ENCODE data around the gene LARGE1. TPM values are rescaled to one million over a fixed set of nuclear protein-coding genes. Genes with fewer than 3 reads are reported as not detected.

LARGE1 gene
- total RNA-seq, 1 donor from 2014 or later: 81.2 TPM

DNA sequence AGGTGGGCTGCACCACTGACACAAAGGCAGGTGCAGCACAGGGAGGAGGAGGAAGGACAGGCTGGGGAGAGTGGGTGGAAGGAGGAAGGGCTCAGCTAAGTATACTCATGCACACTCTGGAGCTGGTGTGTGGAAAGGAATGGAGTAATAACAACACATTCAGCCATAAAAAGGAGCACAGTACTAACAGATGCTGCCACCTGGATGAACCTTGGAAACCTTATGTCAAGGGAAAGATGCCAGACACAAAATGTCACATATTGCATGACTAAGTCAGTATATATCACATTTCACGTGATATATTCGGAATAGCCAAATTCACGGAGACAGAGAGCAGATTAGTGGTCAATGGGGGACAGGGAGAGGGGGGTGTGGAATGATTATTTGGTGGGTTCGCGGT, 472.5 kb downstream of the LARGE1 start:
- Mint-ChIP-seq H3K36me3 (ENCODE audit: unreplicated experiment) (peaks cover 7% of the 10 kb centered on the region), H3K4me1 (ENCODE audit: low read depth, unreplicated experiment) (peaks cover 9% of the 10 kb centered on the region), H3K4me3 (ENCODE audit: unreplicated experiment) (no peak overlapping the region), H3K27me3 (ENCODE audit: unreplicated experiment) (no peaks in the 10 kb centered on the region), H3K27ac (ENCODE audit: unreplicated experiment) (peak overlapping the region; percentile 44), H3K9me3 (ENCODE audit: unreplicated experiment) (peaks cover 7% of the 10 kb centered on the region)
- DNase-seq: no peak
- TF ChIP-seq, protein P1, sequence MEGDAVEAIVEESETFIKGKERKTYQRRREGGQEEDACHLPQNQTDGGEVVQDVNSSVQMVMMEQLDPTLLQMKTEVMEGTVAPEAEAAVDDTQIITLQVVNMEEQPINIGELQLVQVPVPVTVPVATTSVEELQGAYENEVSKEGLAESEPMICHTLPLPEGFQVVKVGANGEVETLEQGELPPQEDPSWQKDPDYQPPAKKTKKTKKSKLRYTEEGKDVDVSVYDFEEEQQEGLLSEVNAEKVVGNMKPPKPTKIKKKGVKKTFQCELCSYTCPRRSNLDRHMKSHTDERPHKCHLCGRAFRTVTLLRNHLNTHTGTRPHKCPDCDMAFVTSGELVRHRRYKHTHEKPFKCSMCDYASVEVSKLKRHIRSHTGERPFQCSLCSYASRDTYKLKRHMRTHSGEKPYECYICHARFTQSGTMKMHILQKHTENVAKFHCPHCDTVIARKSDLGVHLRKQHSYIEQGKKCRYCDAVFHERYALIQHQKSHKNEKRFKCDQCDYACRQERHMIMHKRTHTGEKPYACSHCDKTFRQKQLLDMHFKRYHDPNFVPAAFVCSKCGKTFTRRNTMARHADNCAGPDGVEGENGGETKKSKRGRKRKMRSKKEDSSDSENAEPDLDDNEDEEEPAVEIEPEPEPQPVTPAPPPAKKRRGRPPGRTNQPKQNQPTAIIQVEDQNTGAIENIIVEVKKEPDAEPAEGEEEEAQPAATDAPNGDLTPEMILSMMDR (IDR thresholded peaks at IDR 0.05; ENCODE audit: partially characterized antibody, unreplicated experiment): no peak

DNA sequence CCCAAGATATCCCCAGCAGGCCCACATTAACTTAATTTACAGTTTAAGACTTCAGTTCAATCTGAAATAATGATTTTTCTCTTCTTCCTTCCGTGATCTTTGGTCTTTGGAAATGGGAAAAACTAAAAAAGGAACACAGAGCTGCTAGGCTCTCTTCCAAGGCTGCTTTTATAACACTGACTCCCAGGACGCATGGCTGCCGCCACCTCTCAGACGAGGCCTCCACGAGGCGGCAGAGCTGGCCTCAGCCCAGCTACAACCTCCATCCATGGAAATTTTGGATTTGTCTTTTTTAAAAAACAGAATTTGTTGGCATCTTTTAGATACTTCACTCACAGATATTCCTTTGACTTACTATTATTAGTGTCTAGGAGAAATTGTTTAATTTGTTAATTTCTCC, 476.6 kb downstream of the LARGE1 start:
- Mint-ChIP-seq H3K27ac (ENCODE audit: unreplicated experiment) (no peak overlapping the region), H3K27me3 (ENCODE audit: unreplicated experiment) (no peaks in the 10 kb centered on the region), H3K4me1 (ENCODE audit: low read depth, unreplicated experiment) (peaks cover 11% of the 10 kb centered on the region), H3K4me3 (ENCODE audit: unreplicated experiment) (no peak overlapping the region), H3K9me3 (ENCODE audit: unreplicated experiment) (peaks cover 7% of the 10 kb centered on the region), H3K36me3 (ENCODE audit: unreplicated experiment) (peaks cover 4% of the 10 kb centered on the region)
- no peak for DNase-seq
- TF ChIP-seq, protein P1 (IDR thresholded peaks at IDR 0.05; ENCODE audit: partially characterized antibody, unreplicated experiment): no peak

DNA sequence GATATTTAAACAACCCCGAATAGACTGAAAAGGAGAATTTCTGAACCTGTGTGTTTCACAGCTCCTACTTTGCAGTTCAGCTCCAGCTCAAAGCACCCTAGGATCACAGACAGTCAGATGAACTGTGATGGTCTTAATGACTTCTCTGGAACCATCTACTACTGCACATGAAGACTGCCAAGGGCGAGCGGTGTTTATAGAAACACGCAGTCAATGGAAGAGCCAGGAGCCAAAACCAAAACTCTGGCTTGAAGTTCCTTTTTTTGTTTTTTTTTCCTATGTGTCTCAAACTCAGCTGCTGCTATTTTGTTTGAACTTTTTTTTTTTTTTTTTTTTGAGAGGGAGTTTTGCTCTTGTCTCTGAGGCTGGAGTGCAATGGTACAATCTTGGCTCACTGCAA, 479.5 kb downstream of the LARGE1 start:
- H3K27me3 Mint-ChIP-seq (ENCODE audit: unreplicated experiment): peaks cover 2% of the 10 kb centered on the region

DNA sequence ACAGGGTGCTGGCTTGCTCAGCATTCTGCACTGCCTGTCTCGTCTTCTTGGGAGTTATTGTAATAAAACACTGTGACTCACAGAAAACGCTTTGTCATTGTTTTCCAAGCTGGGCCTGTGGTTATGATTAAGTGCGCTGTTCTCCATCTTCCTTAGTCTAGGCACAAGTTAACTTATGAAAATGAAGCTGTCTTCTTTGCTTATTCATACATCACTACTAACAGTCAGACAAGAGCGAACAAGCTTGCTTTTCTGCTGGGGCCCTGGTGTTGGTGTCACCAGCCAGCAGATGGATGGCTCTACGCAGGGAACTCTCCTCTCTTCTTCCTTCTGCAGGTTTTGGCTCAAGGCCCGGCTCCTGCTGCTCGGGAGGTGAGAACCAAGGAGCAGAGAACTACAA, 482.0 kb downstream of the LARGE1 start:
- TF ChIP-seq, protein P1 (IDR thresholded peaks at IDR 0.05; ENCODE audit: partially characterized antibody, unreplicated experiment): no peak
- no peak for DNase-seq

More for the DNA sequence above, 479.5 kb downstream of the LARGE1 start:
- Mint-ChIP-seq H3K36me3 (ENCODE audit: unreplicated experiment) (peaks cover 4% of the 10 kb centered on the region), H3K4me3 (ENCODE audit: unreplicated experiment) (no peak overlapping the region), H3K27ac (ENCODE audit: unreplicated experiment) (no peak overlapping the region), H3K4me1 (ENCODE audit: low read depth, unreplicated experiment) (peaks cover 7% of the 10 kb centered on the region), H3K9me3 (ENCODE audit: unreplicated experiment) (no peaks in the 10 kb centered on the region)
- DNase-seq: no peak
- TF ChIP-seq, protein P1 (IDR thresholded peaks at IDR 0.05; ENCODE audit: partially characterized antibody, unreplicated experiment): no peak

DNA sequence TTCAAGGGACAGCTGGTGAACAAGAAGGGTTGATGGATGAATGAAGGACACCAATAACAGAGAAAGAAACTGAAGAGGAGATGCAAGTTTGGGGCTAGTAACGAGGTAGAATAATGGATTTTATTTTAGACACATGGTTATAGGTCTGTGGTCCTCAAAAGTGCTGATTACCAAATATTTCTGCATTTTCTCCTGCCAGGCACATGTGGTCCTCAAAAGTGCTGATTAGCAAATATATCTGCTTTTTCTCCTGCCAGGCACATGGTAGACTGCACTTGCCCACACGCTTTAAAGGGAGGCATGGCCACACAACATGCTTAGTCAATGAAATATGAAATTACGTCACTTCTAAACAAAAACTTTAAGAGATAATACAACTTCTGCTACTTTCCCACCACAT, 489.0 kb downstream of the LARGE1 start:
- H3K27me3 Mint-ChIP-seq (ENCODE audit: unreplicated experiment): peaks cover 4% of the 10 kb centered on the region
- no peak for DNase-seq
- no peaks in the 10 kb centered on the region for H3K9me3 Mint-ChIP-seq (ENCODE audit: unreplicated experiment)
- TF ChIP-seq, protein P1 (IDR thresholded peaks at IDR 0.05; ENCODE audit: partially characterized antibody, unreplicated experiment): no peak
- no peaks in the 10 kb centered on the region for H3K4me1 Mint-ChIP-seq (ENCODE audit: low read depth, unreplicated experiment)
- no peaks in the 10 kb centered on the region for H3K36me3 Mint-ChIP-seq (ENCODE audit: unreplicated experiment)
- no peak overlapping the region for H3K4me3 Mint-ChIP-seq (ENCODE audit: unreplicated experiment)
- H3K27ac Mint-ChIP-seq (ENCODE audit: unreplicated experiment): no peak overlapping the region

More for the DNA sequence above, 482.0 kb downstream of the LARGE1 start:
- Mint-ChIP-seq H3K9me3 (ENCODE audit: unreplicated experiment) (no peaks in the 10 kb centered on the region), H3K27me3 (ENCODE audit: unreplicated experiment) (peaks cover 2% of the 10 kb centered on the region), H3K4me1 (ENCODE audit: low read depth, unreplicated experiment) (peaks cover 7% of the 10 kb centered on the region), H3K36me3 (ENCODE audit: unreplicated experiment) (no peaks in the 10 kb centered on the region), H3K27ac (ENCODE audit: unreplicated experiment) (peak overlapping the region; percentile 8), H3K4me3 (ENCODE audit: unreplicated experiment) (peak overlapping the region; percentile 13)

All from glutamatergic neuron (in vitro differentiated cells).